SU-DHL-6 (cell line): Measurements from ENCODE around the gene SLC23A2.

Experiments
- EZH2phosphoT487 ChIP-seq: fragments of 200-600 bp; sonication (generic), shearing (Covaris generic); conservative IDR thresholded peaks from 2 replicates; pipeline ENCODE4 v1.6.1; 2018; ENCODE audit warnings: mild to moderate bottlenecking, antibody characterized with exemption, low read length, moderate library complexity, mixed read lengths
- TF ChIP-seq, protein P1 (sequence below): fragments of 200-600 bp; sonication (generic); IDR thresholded peaks from one replicate; pipeline ENCODE4 v1.5.1; 2017; ENCODE audit warnings: antibody characterized with exemption, mild to moderate bottlenecking, low read length, moderate library complexity; ENCODE audit not compliant: insufficient read depth, poor library complexity, severe bottlenecking

DNA sequence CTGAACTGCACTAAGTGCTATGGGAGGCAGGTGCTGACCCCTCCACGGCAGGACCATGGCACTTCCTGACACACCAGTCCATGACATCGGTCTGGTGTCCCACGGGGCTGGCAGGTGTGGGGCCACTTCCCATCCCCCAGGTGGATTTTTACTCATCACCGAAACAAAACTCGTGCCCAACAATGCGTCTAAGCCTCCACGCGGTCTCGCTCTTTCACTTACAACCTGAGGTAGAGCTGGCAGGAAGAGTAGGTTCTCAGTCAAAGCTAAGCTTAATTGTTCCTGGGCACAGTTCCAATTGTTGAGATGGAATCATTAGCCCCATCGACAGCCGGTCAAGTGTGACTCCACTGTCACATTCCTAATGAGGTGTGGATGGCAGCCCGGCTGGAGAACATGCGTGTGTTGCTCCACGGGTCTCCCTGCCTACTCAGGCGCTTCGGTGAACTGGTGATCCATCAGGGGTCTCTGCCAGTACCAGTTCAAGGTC is 125.7 kb downstream of the SLC23A2 start:
- TF ChIP-seq, protein P1, sequence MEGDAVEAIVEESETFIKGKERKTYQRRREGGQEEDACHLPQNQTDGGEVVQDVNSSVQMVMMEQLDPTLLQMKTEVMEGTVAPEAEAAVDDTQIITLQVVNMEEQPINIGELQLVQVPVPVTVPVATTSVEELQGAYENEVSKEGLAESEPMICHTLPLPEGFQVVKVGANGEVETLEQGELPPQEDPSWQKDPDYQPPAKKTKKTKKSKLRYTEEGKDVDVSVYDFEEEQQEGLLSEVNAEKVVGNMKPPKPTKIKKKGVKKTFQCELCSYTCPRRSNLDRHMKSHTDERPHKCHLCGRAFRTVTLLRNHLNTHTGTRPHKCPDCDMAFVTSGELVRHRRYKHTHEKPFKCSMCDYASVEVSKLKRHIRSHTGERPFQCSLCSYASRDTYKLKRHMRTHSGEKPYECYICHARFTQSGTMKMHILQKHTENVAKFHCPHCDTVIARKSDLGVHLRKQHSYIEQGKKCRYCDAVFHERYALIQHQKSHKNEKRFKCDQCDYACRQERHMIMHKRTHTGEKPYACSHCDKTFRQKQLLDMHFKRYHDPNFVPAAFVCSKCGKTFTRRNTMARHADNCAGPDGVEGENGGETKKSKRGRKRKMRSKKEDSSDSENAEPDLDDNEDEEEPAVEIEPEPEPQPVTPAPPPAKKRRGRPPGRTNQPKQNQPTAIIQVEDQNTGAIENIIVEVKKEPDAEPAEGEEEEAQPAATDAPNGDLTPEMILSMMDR = no peak
- TF ChIP-seq EZH2phosphoT487 = no peak
